Measurements from ENCODE around the gene S100A12. TPM values are rescaled to one million over a fixed set of nuclear protein-coding genes. Genes with fewer than 3 reads are reported as not detected.

Gene S100A12
- total and polyA plus RNA-seq, 2 experiments from 2014 or later = not detected

- peaks cover 2% of the 10 kb centered on the region for H3K27me3 ChIP-seq
- H3K4me3 ChIP-seq = no peak overlapping the region
- DNase-seq (ENCODE audit: low read depth in 1 of 2, low spot score in 1 of 2) = no peak
- no peak overlapping the region for H3K27ac ChIP-seq
- H3K9me3 ChIP-seq (ENCODE audit: low read depth) = no peaks in the 10 kb centered on the region
- no peaks in the 10 kb centered on the region for H3K36me3 ChIP-seq
- no peak for TF ChIP-seq CTCF (IDR thresholded peaks at IDR 0.05; ENCODE audit: low read depth, low read length)
- H3K4me1 ChIP-seq (ENCODE audit: low read depth) = peaks cover 6% of the 10 kb centered on the region
These were observed 4.2 kb downstream of the S100A12 start for GRCh38 chr1:153371231-153371630.

- H3K36me3 ChIP-seq = no peaks in the 10 kb centered on the region
- no peak for TF ChIP-seq CTCF (IDR thresholded peaks at IDR 0.05; ENCODE audit: low read depth, low read length)
- H3K4me1 ChIP-seq (ENCODE audit: low read depth) = peaks cover 12% of the 10 kb centered on the region
- H3K4me3 ChIP-seq = no peak overlapping the region
- no peaks in the 10 kb centered on the region for H3K9me3 ChIP-seq (ENCODE audit: low read depth)
- no peaks in the 10 kb centered on the region for H3K27me3 ChIP-seq
- DNase-seq (ENCODE audit: low read depth in 1 of 2, low spot score in 1 of 2) = no peak
- H3K27ac ChIP-seq = no peak overlapping the region
These were observed 5.3 kb downstream of the S100A12 start for GRCh38 chr1:153370146-153370545.

- H3K27ac ChIP-seq = no peak overlapping the region
- H3K4me3 ChIP-seq = no peak overlapping the region
- DNase-seq (ENCODE audit: low read depth in 1 of 2, low spot score in 1 of 2) = no peak
- H3K36me3 ChIP-seq = no peaks in the 10 kb centered on the region
- peaks cover 14% of the 10 kb centered on the region for H3K4me1 ChIP-seq (ENCODE audit: low read depth)
- TF ChIP-seq CTCF (IDR thresholded peaks at IDR 0.05; ENCODE audit: low read depth, low read length) = no peak
- H3K27me3 ChIP-seq = no peaks in the 10 kb centered on the region
- no peaks in the 10 kb centered on the region for H3K9me3 ChIP-seq (ENCODE audit: low read depth)
These were observed 6.9 kb downstream of the S100A12 start for GRCh38 chr1:153368495-153368894.

- no peaks in the 10 kb centered on the region for H3K27me3 ChIP-seq
- H3K4me1 ChIP-seq (ENCODE audit: low read depth) = peaks cover 23% of the 10 kb centered on the region
- no peaks in the 10 kb centered on the region for H3K36me3 ChIP-seq
- H3K27ac ChIP-seq = no peak overlapping the region
- no peak for DNase-seq (ENCODE audit: low read depth in 1 of 2, low spot score in 1 of 2)
- TF ChIP-seq CTCF (IDR thresholded peaks at IDR 0.05; ENCODE audit: low read depth, low read length) = no peak
- H3K9me3 ChIP-seq (ENCODE audit: low read depth) = no peaks in the 10 kb centered on the region
- H3K4me3 ChIP-seq = no peak overlapping the region
These were observed 8.3 kb downstream of the S100A12 start for GRCh38 chr1:153367090-153367489.

GRCh38 chr1:153366261-153366660 is 9.2 kb downstream of the S100A12 start:
- no peak for TF ChIP-seq CTCF (IDR thresholded peaks at IDR 0.05; ENCODE audit: low read depth, low read length)
- Histone ChIP-seq H3K27me3 (no peaks in the 10 kb centered on the region), H3K27ac (no peak overlapping the region), H3K9me3 (ENCODE audit: low read depth) (no peaks in the 10 kb centered on the region), H3K4me3 (no peak overlapping the region), H3K36me3 (no peaks in the 10 kb centered on the region), H3K4me1 (ENCODE audit: low read depth) (peaks cover 30% of the 10 kb centered on the region)
- DNase-seq (ENCODE audit: low read depth in 1 of 2, low spot score in 1 of 2) = no peak

GRCh38 chr1:153365696-153366095 is 9.7 kb downstream of the S100A12 start:
- Histone ChIP-seq H3K27ac (no peak overlapping the region), H3K4me1 (ENCODE audit: low read depth) (peaks cover 35% of the 10 kb centered on the region), H3K27me3 (no peaks in the 10 kb centered on the region), H3K36me3 (no peaks in the 10 kb centered on the region), H3K4me3 (no peak overlapping the region), H3K9me3 (ENCODE audit: low read depth) (no peaks in the 10 kb centered on the region)
- DNase-seq (ENCODE audit: low read depth in 1 of 2, low spot score in 1 of 2) = no peak
- no peak for TF ChIP-seq CTCF (IDR thresholded peaks at IDR 0.05; ENCODE audit: low read depth, low read length)

All from cardiac muscle cell (in vitro differentiated cells and primary cell).